Frontal cortex (tissue), 4 donors: ENCODE data around the gene ESR2. TPM values are rescaled to one million over a fixed set of nuclear protein-coding genes. Genes with fewer than 3 reads are reported as not detected.

Experiments
- DNase-seq, 2 donors: peaks; one replicate each; pipeline ENCODE4 v3.0.0; 2012; ENCODE audit warnings: low spot score in 2 of 2
- FAIRE-seq: peaks from 2 replicates; lab custom pipeline; 2012; peaks lifted over from hg19 to GRCh38; lab: Jason Lieb, UNC
- total RNA-seq: library from RNA; depleted of rRNA; stranded (reverse); fragments of >200 nt; gene quantifications from one replicate; pipeline ENCODE4 v1.2.3, GENCODE V29; 2014
- donor health status: control.
- donor health status: control.
- donor health status: control.

Gene ESR2
- total RNA-seq, 1 donor from 2014 or later = 1.2 TPM

DNA sequence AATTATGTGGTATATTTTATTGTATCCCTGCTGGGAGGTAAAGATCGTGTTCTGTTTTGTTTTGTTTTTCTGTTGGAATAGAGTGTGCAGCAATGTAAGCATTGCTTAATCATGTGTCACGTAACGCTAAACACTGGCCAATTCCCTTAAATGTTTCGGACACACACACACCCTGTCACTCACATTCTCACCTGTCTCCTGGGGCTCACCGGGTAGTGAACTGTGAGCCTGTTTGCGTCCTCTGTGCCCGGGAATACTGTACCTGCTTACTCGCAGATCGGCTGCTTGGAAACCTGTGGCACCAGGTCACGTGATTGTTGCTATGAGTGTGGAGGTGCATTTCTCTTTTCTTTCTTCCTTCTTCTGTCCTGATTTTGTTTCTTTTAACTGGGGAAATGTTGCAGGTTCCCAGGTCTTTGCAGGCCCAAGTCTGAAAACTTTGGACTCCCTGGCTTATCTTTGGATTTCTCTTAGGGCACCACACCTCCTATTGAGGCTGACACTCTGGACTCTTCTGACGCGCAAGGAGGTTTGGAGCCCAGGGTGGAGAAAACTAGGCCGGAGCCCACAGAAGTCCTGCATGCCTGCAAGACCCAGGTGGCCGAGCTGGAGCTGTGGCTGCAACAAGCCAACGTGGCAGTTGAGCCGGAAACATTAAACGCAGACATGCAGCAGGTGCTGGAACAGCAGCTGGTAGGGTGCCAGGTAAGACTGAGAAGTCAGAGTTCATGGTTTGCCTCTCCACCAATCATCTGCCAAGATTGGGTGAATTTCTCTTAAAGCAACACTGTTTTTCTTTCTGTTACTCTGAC is 181.1 kb downstream of the ESR2 start:
- no peak for DNase-seq
- no peak for FAIRE-seq

DNA sequence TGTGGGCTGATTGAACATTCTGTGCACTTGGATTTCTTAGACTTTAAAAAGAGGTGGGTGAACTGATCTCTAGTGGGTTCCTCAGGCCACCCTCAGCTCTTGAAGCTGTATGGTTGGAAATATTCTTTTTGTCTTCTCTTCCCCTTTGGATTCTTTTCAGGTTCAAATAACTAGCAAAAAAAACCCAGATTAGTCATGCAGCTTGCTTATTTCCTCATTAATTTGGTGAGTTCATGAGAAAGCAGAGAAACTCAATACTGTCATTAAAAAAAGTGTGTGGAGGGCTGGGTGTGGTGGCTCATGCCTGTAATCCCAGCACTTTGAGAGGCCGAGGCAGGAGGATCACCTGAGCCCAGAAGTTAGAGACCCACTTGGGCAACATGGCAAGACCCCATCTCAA is 183.4 kb downstream of the ESR2 start:
- no peak for FAIRE-seq

DNA sequence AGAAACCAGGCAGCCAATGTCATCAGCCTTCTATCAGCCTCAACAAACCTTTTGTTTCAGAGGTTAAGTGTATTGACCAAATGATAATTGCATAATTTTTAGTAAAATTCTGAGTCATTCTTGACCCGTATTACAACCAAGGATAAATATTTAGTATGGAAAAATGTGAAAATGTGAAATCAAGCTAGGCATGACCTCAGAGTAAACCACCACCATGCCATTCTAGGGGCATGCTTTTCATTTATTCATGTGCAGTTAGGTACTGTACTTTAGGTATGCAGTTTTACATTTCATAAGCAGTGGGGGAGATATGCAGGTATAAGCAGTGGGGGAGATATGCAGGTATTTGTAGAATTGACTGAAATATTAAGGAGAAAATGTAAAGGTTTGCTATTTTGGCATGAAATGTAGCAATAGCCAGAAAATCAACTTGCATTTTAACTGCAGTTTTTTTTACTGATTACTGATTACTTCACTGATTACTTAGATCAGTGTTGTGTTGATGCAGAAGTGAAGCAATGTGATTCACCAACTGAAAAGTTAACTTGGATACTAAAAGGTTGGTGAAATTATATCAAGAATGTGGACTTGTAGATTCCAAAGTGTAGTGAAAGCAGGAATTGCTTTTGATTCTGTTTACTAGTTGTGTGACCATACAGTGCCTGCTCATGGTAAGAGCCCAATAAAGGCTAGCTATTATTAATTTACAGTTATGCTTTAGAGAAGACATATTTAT is 184.2 kb downstream of the ESR2 start:
- FAIRE-seq (no peak), DNase-seq (no peak)

More for the DNA sequence above, 183.4 kb downstream of the ESR2 start:
- no peak for DNase-seq

DNA sequence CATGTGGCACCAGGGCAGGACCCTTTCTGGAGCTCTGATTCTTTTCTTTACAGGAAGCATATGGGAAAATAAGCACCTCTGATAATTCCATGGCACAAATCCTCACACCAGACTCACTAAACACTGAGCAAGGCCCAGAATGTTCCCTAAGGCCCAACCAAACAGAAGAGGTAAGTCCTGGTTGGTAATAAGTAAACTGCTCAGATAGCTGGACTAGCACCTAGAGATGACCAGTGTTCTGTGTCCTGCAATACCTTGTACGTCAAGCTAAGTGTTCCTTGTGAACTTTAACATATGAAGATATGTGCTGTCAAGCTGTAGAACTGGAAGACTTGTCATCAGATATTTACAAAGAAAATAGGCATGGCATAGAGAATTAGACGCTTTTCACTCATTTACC is 186.7 kb downstream of the ESR2 start:
- DNase-seq (no peak), FAIRE-seq (no peak)

DNA sequence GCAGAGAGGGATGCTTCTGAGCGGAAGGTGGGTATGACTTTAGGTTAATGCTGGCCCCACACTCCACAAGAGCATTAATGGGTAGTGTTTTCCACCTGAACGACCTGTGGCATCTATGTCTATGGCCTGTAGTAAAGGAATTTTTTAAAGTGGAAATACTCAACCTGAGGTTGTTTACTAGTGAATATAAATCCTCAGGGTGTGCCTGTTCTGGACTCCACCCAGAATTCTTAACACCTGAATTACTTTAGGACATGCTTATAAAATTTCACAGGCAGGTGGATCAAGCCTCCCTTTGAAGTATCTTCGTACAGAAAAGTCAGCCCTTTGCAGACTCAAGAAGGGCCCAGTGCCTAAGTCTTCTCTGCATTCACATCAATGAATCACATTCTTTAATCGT is 196.1 kb downstream of the ESR2 start:
- DNase-seq (no peak), FAIRE-seq (no peak)

DNA sequence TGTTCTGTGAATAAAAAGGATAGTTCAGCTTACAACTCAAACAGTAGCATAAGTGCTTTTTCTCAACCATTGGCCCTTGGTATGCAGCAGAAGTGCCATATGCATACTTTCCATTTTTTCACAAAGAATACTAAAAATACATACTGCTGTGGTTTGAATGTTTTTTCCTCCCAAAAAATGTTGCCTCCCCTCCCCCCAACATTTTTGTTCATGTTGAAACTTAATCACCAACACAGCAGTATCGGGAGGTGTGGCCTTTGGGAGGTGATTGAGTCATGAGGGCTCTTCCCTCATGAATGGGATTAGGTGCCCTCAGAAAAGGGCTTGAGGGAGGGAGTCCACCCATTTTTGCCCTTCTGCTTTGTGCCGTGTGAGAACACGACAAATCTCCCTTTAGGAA is 198.6 kb downstream of the ESR2 start:
- FAIRE-seq (no peak), DNase-seq (no peak)

DNA sequence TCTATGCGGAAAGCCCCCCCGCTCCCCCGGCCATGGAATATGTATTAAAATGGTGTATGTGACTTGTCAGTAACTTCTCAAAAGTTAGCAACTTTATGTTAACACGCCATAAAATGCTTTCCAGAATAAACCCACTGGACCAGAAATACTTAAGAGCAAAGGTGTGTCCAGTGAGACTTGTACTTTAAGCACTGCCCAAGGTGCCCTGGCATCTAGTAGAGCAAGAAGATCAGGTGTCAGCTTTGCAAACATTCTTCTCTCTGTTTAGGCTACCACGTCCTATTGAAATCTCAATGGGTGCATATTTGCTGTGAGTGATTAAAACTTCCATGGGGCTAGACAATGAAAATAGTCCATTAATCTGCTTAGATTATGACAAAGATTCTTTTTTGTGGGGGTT is 201.2 kb downstream of the ESR2 start:
- FAIRE-seq (no peak), DNase-seq (no peak)

DNA sequence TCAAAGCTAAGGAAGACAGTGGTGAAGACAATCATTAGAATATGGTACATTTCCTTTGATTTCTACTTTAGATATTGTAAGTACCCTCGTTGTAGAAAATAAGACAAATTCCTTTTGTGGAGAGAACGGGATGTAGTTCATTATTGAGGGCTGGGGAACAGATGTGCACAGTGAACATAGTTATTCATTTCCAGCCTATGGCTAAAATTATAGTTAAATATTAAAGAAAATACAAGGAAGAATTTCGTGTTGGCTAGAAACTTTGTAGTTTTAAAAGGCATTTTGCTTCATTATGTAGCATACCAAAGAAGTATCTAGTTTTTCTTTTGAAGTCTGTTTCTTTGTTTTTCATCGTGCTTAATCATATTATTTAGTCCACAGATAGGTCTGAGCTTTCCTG is 201.8 kb downstream of the ESR2 start:
- FAIRE-seq (no peak), DNase-seq (no peak)

DNA sequence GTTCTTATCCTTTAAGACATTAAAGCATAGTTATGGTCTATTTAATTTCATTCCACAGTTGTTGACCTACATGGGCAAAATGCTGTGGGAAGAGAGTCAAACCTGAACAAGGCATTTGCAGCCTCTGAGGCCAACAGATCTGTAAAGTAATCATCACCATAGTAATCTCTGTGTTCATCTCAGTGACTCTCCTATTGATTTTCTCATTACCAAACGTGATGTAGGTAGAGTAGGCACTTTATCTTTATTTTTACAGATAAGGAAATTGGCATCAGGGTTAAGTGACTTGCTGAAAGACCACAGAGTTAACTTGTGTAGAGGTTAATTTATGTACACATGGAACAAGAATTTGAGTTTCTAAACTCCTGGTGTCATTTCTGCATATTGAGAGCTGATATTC is 203.0 kb downstream of the ESR2 start:
- FAIRE-seq = no peak
- no peak for DNase-seq

DNA sequence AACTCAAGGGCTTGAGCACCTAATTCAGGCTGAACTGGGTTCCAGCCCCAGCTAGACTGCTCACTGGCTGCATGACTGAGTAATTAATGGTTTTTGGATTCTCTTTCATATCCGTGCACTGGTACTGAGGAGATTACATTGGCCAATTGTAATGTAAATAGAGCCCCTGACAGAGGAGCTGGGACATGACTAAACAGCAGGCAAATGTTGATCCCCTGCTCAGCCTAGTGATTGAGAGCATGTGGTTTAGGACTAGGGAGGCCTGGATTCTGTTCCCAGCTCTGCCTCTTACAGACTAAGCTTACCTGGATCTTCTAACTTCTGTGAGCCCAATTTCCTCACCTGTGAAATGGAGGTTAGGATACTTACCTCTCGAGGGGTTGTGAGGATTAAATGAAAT is 204.3 kb downstream of the ESR2 start:
- DNase-seq = no peak
- FAIRE-seq = no peak

DNA sequence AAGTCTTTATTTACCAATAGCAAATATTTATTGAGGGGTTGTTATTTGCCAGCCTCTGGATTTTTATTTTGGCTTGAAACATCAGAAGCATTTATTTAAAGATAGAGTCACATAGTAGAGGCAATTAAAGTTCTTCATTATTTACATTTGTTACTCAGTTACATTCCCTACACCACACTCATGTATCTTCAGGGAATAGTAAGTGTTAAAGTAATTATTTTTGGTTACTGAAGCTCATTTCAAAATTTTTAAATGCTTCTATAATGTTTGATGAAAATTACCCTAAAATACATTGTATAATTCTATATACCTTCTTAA is 205.6 kb downstream of the ESR2 start:
- no peak for FAIRE-seq
- no peak for DNase-seq

DNA sequence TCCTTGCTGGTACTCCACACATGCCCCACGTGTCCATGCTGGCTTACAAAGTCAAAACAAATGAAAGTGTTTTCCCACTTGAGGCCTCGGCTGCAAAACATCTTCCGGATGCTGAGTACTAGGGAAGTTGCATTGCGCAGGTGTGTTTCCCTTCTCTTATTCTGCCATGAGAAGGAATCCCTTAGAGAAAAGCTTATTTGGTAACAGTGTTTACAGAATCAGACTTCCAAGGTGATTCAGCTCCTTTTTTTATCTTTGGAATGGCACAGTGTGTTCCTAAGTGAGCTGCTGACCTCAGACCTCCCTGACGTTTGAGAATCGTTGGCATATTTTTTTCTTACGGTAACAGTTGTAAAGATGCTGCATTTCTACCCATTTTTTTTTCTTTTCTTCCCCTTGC is 211.3 kb downstream of the ESR2 start:
- FAIRE-seq = no peak

DNA sequence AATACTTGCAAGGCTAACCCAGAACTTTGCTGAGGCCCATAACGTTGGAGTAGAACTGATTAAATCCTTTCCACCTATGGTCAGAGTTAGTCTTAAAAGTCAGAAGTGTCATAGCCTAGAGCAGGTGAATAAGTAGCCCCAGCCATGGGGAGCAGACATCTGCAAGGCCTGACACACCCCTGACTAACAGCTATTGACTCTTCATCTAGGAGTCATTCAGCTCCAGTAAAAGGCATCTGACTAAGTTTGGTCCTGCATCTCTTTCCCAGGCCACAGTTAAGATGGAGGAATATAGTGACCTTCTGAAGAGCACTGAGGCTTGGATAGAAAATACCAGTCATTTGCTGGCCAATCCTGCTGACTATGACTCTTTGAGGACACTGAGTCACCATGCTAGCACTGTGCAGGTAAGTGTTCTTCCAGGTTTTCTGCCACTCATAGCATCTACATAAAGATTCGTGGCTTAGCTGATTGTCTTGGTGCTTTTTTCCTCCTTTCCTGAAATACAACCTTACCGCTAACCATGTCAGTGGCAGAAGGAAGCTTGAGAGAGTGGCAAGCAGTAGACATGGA is 212.9 kb downstream of the ESR2 start:
- FAIRE-seq (no peak), DNase-seq (no peak)

More for the DNA sequence above, 211.3 kb downstream of the ESR2 start:
- DNase-seq = no peak

DNA sequence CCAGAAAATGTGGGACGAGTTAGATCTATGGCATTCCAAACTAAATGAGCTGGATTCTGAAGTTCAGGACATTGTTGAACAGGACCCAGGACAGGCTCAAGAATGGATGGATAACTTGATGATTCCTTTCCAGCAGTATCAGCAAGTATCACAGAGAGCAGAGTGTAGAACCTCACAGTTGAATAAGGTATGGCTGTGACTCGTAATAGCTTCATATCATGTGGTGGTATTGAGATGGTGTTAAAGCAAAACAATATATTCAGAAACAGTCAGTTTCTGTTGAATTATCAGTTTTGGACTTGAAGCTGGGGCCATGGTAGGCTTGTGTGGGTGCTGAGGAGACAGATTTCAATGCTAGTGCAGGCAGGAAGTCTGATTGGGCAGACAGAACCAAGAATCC is 213.7 kb downstream of the ESR2 start:
- DNase-seq (no peak), FAIRE-seq (no peak)

DNA sequence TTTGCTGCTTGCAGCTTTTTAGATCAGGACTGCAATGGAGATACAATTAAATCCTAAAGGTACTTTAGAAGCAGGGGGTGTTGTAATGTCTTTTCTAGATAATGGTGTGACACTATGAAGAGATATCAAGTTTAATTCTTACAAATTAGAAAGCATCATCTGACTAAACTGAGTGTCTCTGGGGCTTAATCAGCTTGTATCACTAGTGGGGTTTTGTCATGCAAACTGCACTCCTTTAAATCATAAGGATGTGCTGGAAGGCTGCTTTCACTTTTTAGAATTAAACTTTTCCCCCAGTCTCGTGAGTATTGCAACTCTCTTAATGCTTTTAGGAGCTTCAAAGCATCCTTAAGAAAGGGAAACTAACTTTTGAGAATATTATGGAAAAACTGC is 218.6 kb downstream of the ESR2 start:
- no peak for FAIRE-seq
- DNase-seq = no peak

DNA sequence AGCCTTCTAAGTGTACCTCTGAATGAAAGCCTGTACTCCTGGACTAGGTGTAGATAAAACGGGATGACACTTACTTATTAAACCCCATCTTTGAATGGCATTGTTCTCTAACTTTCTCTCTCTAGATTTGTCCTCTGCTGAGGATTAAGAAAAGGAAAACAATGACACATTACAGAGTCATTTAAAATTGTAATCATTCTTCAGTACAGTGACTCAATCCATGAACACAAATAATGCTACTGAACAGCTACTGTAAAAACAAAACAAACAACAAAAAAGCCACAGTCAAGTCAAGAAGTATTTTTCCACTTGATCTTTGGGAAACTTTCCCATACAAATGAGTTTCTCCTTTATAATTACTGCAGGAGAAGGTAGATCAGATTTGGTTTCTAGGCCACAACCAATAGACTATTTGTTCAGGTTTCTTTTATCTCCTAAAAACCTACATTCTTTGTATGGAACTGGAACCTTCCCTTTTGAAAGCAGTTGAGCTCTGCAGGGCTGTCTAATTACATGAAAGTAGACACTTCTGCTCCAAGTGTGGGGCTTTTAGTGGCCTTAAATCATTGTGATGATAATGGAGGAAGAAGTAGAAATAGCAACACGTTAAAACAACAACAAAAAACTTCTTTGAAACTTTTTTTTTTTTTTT is 219.1 kb downstream of the ESR2 start:
- DNase-seq (no peak), FAIRE-seq (no peak)

DNA sequence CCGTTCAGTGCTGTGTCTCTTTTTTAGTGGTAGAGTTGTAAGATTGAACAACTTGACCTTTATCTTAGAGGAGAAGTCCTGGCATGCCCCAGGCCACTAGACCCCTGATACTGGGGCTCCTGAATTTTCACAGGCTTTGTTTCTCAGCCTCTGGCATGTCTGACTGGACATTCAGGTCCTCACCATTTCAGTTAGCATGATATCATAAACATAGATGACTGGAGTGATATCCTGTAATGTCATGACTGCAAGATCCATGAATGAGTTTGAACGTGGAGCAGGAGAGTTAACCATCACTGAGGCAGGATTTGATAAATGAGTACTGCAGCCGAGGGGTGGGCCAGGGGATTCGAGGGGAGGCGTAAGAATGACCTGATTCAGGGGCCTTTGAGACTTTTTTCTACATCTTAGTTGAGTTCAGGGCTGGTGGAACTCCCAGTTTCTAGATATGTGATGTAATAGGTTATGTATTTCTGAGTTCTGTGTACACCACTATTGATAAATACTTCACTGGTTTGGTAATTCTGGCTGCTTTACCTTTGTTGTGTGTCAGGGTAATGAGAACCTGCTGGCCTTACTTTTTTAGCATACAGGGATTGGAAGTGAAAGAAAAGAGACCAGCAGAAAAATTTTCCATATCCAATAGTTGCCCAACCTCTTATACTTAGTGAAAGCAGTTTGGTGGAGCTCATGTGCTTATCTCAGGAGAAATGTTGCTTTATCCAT is 224.4 kb downstream of the ESR2 start:
- DNase-seq (no peak), FAIRE-seq (no peak)

DNA sequence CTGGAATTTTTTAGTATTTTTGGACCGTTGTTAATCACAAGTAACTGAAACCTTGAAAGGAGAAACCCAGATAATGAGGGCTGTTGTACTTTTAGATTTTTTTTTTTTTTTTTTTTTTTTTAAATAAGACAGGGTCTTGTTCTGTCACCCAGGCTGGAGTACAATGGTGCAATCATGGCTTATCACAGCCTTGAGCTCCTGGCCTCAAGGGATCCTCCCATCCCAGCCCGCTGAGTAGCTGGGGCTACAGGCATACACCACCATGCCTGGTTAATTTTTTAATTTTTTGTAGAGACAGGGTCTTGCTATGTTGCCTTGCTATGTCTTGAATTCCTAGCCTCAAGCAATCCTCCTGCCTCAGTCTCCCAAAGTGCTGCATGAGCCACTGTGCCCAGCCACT is 229.7 kb downstream of the ESR2 start:
- DNase-seq (no peak), FAIRE-seq (no peak)

DNA sequence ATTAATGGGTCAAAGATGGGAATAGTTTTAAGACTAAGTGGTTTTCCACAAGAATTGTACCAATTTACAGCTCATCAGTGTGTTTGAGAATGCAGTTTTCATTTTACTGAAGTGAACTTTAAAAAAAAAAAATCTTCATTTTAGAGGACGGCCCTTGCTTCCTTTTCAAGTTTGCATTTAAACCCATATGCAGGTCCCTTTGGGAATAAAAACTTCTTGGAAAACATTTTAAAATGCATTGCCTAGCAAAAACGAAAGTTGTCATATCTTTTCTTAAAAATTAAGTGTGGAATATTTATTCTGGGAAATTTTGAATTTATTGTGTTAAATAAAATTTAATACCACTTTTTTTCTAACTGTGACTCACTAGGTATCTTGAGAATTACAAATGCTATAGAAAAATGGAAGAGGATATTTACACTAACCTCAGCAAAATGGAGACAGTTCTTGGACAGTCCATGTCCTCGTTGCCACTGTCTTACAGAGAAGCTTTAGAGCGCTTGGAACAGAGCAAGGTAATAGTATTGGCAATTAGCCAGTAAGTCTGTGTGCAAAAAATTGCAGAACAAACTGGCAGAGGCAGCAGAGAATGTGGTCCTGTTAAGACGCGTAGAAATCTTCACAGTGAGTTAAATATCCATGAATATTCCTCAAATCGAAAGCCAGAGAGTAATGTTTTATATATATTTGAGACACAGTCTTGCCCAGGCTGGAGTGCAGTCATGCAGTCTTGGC is 231.6 kb downstream of the ESR2 start:
- DNase-seq (no peak), FAIRE-seq (no peak)

DNA sequence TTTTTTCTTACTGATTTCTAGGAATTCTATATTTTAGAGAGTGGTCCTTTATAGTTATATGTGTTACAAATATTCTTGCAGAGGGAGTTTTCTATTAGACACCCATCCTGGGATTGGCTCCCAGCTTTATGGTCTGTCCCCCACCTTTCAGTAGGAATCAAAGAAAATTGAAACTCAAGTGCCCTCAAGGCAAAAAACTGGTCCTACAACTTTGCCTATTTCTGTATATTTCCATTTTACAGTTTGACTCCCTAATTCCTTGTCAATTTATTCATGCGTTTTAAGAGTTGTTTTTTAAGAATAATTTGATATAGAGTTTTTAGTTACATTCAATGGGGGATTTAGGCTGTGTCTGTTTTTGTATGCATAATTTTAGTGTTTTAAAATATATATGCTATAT is 232.5 kb downstream of the ESR2 start:
- FAIRE-seq = no peak
- no peak for DNase-seq
